Activated naive CD4-positive, alpha-beta T cell (primary cell): ENCODE measurements around the gene MTFMT.

Source experiments
- DNase-seq, 4 experiments: peaks; one replicate each; lab custom pipeline; 2025; lab: John Stamatoyannopoulos, UW

MTFMT gene

DNA sequence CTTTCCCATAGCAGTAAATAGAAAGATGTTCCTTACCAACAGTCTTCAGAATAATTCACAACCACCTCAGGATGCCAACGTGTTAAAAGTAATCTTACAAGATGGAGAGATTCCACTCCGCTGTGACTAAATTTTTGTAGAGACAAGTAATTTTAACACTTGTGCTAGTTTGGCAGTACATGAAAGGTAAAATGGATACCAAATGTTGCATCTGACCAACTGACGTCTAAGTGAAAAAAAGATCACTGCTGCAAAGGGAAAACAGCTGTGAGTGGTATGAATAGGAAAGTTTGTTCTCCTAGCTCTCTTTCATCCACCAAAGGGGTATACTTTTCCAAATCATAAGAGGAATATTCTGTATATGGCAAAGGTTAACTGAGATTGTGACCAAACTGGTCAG lies 42.3 kb downstream of the MTFMT start:
- no peak for DNase-seq

GRCh38 chr15:64985366-64986033 lies 43.9 kb downstream of the MTFMT start:
- no peak for DNase-seq

GRCh38 chr15:64982472-64982871 lies 47.0 kb downstream of the MTFMT start:
- no peak for DNase-seq

DNA sequence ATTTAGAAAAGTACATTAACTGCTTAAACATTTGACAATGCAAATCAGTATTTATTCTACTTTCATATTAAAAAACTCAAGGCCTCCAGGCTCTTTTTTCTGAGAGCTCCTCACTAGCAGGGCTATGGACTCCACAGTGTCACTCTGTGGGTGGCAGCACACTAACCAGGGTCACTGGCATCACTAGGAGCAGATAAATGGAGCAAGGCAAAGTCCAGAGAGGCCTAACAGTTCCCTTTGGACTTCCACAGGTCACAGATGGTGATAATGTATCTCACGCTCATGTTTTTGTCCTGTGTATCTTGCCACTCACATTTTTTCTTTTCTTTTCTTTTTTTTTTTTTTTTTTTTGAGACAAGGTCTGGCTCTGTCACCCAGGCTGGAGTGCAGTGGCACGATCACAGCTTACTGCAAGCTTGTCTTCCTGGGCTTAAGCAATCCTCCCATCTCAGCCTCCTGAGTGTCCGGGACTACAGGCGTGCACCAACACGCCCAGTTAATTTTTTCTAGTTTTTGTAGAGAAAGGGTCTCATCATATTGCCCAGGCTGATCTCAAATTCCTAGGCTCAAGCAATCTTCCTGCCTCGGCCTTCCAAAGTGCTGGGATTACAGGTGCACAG lies 47.5 kb downstream of the MTFMT start:
- no peak for DNase-seq

- DNase-seq: no peak
These were observed 50.2 kb downstream of the MTFMT start for GRCh38 chr15:64979252-64979710.

DNA sequence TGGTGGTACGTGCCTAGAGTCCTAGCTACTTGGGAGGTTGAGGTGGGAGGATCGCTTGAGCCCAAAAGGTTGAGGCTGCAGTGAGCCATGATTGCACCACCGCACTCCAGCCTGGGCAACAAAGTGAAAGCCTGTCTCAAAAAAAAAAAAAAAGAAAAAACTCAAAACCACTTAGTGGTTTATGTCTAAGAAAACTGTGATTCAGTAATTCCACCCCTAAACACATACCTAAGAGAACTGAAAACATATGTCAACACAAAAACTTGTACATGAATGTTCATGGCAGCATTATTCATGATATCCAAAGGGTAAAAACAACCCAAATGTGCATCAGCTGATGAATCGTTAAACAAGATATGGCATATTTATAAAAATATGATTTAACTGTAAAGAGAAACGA lies 54.0 kb downstream of the MTFMT start:
- DNase-seq: no peak

DNA sequence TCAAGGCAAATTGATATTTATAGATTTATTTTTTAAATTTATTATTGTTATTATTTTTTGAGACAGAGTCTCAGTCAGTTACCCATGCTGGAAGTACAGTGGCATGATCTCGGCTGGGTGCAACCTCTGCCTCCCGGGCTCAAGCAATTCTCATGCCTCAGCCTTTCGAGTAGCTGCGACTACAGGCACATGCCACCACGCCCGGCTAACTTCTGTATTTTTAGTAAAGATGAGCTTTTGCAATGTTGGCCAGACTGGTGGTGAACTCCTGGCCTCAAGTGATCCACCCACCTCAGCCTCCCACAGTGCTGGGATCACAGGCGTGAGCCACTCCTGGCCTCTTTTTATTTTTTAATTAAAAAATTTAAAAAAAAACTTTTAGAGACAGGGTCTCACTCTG lies 58.7 kb downstream of the MTFMT start:
- DNase-seq: no peak

DNA sequence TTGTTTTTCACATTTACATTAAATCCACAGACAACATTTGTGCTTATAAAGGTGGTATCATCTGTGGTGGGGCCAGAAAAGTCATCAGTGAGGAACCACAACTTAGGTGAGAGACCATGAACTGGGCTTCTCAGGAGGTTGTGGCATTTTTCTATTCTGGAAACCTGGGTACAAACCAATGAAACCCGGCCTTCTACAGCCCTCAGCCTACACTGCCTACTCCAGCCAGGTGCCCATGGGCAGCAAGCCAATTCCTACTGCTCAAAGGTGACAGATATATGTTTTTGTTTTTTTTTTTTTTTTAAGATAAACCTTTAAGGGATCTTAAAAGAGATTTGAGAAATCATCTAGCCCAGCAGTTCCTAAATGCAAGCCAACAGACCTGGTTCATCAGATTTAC lies 60.0 kb downstream of the MTFMT start:
- no peak for DNase-seq

DNA sequence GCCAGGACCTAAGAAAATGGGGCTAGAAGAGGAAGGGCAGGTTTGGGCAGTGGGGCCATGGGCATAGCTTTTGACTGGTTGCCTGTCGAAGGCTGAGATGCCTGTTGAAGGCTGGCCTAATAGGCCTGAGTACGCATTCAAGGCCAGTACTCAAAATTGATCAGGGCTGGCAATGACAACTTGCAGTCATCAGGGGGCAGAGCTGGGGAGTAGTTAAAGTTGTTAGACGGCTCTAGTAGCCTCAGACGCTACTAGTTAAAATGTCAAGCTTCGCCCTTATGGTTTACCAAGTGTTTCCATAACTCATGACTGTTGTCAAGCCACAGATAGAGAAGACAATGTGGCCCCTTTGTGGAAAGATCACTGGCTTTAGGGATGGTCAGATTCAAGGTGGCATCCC lies 68.4 kb downstream of the MTFMT start:
- no peak for DNase-seq

GRCh38 chr15:64960153-64960552 lies 69.3 kb downstream of the MTFMT start:
- no peak for DNase-seq

DNA sequence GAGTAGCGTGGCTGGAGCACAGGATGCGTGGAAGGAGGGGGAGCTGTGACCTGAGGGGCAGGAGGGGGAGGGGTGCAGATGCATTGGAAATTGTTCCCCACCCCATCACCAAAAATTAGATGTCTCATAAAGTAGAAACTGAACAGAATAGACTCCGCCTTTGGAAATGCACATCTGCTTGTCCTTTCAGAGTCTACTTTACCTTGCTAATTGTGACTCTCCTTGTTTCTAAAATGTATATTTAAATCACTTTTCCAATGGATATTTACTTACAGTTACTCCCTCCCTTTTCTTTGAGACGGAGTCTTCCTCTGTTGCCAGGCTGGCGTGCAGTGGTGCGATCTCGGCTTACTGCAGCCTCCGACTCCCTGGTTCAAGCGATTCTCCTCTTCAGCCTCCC lies 70.3 kb downstream of the MTFMT start:
- no peak for DNase-seq

- DNase-seq: no peak
These were observed 75.0 kb downstream of the MTFMT start for GRCh38 chr15:64954395-64954794.

DNA sequence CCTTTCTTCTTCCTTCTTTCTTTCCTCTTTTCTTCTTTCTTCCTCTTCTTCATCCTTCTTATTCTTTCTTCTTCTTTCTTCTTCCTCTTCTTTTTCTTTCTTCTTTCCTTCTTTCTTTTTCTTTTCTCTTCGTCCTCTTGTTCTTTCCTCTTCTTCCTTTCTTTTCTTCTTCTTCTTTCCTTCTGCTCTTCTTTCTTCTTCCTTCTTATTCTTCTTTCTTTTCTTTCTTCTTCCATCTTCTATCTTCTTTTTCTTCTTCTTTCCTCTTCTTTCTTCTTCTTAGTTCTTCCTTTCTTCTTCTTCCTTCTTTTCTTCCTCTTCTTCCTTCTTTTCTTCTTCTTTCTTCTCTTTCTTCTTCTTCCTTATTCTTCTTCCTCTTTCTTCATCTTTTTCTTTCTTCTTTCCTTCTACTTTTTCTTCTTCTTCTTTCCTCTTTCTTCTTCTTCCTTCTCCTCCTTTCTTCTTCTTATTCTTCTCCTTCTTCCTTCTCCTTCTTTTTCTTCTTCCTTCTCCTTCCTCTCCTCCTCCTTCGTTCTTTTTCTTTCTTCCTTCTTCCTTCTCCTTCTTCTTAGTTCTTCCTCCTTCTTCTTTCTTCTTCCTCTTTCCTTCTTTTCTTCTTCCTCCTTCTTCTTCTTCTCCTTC lies 77.5 kb downstream of the MTFMT start:
- no peak for DNase-seq
